ENCODE measurements around the gene PLEK.
A peak's percentile ranks its signal among the peaks of the same experiment; 100 is the strongest.

The PLEK gene, protein sequence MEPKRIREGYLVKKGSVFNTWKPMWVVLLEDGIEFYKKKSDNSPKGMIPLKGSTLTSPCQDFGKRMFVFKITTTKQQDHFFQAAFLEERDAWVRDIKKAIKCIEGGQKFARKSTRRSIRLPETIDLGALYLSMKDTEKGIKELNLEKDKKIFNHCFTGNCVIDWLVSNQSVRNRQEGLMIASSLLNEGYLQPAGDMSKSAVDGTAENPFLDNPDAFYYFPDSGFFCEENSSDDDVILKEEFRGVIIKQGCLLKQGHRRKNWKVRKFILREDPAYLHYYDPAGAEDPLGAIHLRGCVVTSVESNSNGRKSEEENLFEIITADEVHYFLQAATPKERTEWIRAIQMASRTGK

DNA sequence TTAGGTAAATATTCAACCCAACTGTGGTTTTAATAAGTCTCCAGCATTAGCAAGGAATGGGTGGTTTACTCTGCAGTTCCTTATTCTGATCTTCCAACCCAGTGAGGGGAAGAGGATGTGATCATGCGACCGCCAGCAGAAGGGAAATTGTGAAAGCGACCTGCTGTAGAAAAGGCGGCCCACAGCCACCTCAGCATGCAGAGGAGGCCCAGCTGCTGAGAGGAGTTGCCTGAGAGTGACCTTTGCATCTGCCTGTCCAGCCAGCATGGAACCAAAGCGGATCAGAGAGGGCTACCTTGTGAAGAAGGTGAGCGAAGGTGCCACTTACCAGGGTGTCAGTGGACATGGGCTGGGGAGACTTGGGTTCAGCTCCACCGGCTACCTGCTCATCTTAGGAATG lies at the start of gene PLEK:
TSS of gene PLEK (plus strand) at position 196 of the 400 bp plus-strand sequence. CDS start at position 266, 70 bp downstream.
- H3K27me3 ChIP-seq (ENCODE audit: control insufficient read depth, insufficient read depth, low read length): peaks cover 8% of the 10 kb centered on the region; the same call in 1 of the 2 replicates
- H3K36me3 ChIP-seq (ENCODE audit: control insufficient read depth, insufficient read depth, low read length): no peaks in the 10 kb centered on the region
- no peaks in the 10 kb centered on the region for H3K9me3 ChIP-seq (ENCODE audit: control insufficient read depth, insufficient read depth, low read depth, low read length)
- H3K4me1 ChIP-seq (ENCODE audit: control insufficient read depth, insufficient read depth, low read length): no peaks in the 10 kb centered on the region
- H3K4me3 ChIP-seq (ENCODE audit: low read depth, low read length): no peak within 1 kb of the TSS
- no peak within 1 kb of the TSS for H3K9ac ChIP-seq (ENCODE audit: low read length)
- H3K27ac ChIP-seq (ENCODE audit: low read depth, low read length): no peak within 1 kb of the TSS

DNA sequence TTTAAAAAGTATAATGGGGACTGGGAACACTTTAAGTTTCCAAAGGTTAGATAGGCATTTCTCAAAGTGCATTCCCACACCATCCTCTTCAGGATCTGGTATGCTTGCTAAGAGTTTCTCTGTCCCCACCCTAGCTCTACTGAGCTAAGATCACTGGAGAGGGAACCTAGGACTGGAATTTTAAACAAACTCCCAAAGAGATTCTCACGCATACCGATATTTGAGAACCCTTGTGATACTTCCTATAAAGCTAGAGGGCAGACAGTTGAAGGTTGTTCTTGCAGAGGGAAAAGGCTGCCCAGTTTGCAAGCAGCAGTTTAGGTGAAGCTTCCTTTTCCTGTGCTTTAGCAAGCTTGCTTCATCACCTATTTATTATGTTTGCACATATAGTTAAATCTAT lies 49.0 kb upstream of the PLEK start:
- H3K9ac ChIP-seq (ENCODE audit: low read length): no peak overlapping the region
- H3K4me3 ChIP-seq (ENCODE audit: low read depth, low read length): no peak overlapping the region
- H3K27ac ChIP-seq (ENCODE audit: low read depth, low read length): no peak overlapping the region
- no peaks in the 10 kb centered on the region for H3K4me1 ChIP-seq (ENCODE audit: control insufficient read depth, insufficient read depth, low read length)
- no peaks in the 10 kb centered on the region for H3K9me3 ChIP-seq (ENCODE audit: control insufficient read depth, insufficient read depth, low read depth, low read length)
- H3K27me3 ChIP-seq (ENCODE audit: control insufficient read depth, insufficient read depth, low read length): peaks cover 69% of the 10 kb centered on the region
- no peaks in the 10 kb centered on the region for H3K36me3 ChIP-seq (ENCODE audit: control insufficient read depth, insufficient read depth, low read length)

DNA sequence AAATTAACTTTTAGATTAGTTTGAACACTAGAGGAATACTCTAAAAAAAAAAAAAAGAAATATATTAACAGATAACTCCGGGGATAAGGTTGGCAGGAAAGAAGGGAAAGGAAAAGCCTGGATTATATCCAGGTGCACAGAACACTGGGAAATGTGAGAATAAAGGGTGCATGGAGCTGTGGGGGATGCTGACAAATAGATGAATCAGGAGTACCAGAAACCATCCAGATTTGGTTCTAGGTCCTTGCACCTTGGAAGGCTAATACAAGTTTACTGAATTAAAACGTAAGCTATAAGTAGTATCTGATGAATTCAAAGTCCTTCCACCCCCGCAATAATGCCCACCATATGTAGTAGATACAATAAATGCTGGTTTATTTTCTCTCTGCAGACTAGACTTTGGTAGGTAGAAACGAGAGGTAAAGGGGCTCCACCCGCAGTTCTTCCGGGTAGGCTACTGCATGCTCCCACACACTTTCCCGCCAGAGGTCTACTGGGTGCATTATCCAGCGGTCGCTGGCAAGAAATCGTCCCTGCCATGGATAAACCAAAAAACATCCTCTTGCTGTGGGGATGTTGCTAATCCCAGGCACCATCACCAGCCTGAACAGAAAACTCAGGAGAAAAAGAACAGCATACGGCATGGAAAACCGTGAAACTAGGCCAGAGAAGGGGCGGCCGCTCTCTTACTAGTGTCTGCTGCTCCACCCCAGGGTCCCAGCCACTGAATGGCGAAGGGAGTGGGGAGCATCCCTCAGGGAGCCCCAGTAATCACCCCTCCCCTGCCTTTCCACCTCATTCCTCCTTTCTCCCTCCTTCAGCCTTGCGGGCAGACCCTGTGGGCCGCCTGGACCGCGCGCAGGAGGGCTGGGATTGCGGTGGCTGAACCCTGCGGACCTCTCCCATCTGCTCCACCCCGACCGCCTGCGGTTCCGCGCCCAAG lies 46.8 kb upstream of the PLEK start:
- H3K36me3 ChIP-seq (ENCODE audit: control insufficient read depth, insufficient read depth, low read length): no peaks in the 10 kb centered on the region
- no peaks in the 10 kb centered on the region for H3K9me3 ChIP-seq (ENCODE audit: control insufficient read depth, insufficient read depth, low read depth, low read length)
- H3K4me3 ChIP-seq (ENCODE audit: low read depth, low read length): peak overlapping the region; percentile 81
- H3K9ac ChIP-seq (ENCODE audit: low read length): peak overlapping the region; percentile 38
- peaks cover 82% of the 10 kb centered on the region for H3K27me3 ChIP-seq (ENCODE audit: control insufficient read depth, insufficient read depth, low read length)
- H3K4me1 ChIP-seq (ENCODE audit: control insufficient read depth, insufficient read depth, low read length): no peaks in the 10 kb centered on the region
- no peak overlapping the region for H3K27ac ChIP-seq (ENCODE audit: low read depth, low read length)

DNA sequence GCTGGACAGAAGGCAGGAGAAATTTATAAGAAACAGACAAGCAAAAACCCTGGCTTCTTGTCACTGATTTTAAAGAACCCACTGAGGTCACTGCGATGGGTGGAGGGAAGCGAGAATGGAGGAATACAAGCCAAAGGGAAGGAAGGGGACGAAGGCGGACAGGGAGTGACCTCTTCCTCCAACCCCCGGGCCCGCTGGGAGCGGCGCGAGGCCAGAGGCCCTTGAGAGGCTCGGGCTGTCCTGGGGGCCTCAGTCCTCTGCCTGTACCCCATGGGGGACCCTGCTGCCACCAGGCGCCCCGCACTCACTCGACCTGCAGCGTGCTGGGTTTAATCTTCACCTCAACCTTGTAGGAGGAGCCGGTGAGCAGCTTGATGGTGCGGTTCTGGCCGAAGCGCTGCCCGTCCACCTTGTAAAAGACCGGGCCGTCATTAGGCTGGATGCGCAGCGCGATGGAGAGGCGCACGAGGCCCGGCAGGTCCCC lies 46.1 kb upstream of the PLEK start:
- H3K9me3 ChIP-seq (ENCODE audit: control insufficient read depth, insufficient read depth, low read depth, low read length): no peaks in the 10 kb centered on the region
- peak overlapping the region; percentile 38 for H3K9ac ChIP-seq (ENCODE audit: low read length)
- H3K4me3 ChIP-seq (ENCODE audit: low read depth, low read length): peak overlapping the region; percentile 81
- no peak overlapping the region for H3K27ac ChIP-seq (ENCODE audit: low read depth, low read length)
- H3K27me3 ChIP-seq (ENCODE audit: control insufficient read depth, insufficient read depth, low read length): peaks cover 79% of the 10 kb centered on the region
- H3K4me1 ChIP-seq (ENCODE audit: control insufficient read depth, insufficient read depth, low read length): no peaks in the 10 kb centered on the region
- H3K36me3 ChIP-seq (ENCODE audit: control insufficient read depth, insufficient read depth, low read length): no peaks in the 10 kb centered on the region

DNA sequence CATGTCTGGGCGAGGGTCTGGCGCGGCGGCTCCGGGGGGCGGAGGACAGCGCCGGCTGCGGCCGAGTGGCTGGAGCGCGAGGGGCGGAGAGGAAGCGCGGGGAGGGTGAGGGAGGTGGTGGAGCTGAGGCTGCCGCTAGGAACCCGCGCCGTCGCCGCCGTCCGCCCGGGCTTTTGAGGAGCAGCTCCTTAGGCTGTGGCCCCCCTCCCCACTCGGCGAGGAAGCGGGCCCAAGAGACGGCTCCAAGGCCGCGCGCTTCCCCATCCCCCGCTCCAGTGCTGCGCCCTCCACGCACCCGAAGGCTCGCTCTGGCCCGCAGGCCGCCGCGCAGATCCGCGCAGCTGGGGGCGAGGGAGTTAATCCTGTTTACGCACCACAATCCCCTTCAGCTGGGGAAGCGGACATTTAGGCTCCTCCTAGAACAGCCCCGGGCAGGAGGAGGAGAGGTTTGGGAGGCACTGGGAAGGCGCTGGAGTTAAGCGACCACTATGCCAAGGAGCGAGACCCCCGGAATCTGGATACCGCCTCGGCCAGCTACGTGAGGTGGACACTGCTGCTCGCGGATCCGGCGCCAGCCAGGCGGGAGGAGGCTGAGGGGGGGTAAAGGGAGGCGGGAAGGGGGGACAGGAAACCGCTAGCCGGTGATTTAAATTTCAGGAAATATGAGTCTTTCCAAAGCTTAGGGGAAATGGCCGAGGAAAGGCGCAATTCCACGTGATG lies 45.5 kb upstream of the PLEK start, which contains the start of gene CNRIP1:
TSS of gene CNRIP1 (minus strand) at position 552 of the 720 bp plus-strand sequence. CDS start at position 3, 549 bp downstream.
- H3K4me1 ChIP-seq (ENCODE audit: control insufficient read depth, insufficient read depth, low read length): no peaks in the 10 kb centered on the region
- H3K27me3 ChIP-seq (ENCODE audit: control insufficient read depth, insufficient read depth, low read length): peaks cover 84% of the 10 kb centered on the region
- H3K9me3 ChIP-seq (ENCODE audit: control insufficient read depth, insufficient read depth, low read depth, low read length): no peaks in the 10 kb centered on the region
- no peak within 1 kb of the TSS for H3K27ac ChIP-seq (ENCODE audit: low read depth, low read length)
- H3K4me3 ChIP-seq (ENCODE audit: low read depth, low read length): peak within 1 kb of the TSS; percentile 81
- no peaks in the 10 kb centered on the region for H3K36me3 ChIP-seq (ENCODE audit: control insufficient read depth, insufficient read depth, low read length)
- H3K9ac ChIP-seq (ENCODE audit: low read length): peak within 1 kb of the TSS; percentile 38

DNA sequence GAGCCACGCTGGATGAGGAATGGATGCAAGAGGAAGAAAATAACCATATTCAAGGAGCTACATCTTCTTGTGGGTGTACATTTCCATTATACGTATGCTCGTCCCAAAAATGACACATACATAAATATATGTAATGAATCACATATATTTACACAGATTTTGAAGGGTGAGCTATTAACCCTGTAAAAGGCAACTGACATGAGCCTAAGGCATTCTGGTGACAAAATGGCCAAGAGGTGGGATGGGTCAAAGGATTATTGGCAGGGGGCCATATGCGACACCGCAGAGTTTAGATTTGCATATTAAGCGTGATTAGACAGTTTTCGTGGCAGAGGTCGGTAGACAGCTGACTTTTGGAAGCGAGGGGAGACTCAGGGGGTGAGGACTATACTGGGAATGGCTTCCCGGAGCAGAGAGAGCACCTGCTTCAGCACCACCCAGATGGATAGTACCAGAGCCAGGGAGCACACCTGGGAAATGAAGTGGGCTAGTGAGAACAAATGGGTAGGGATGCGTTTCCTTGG lies 44.9 kb upstream of the PLEK start:
- Histone ChIP-seq H3K27ac (ENCODE audit: low read depth, low read length) (no peak overlapping the region), H3K4me1 (ENCODE audit: control insufficient read depth, insufficient read depth, low read length) (no peaks in the 10 kb centered on the region), H3K9me3 (ENCODE audit: control insufficient read depth, insufficient read depth, low read depth, low read length) (no peaks in the 10 kb centered on the region), H3K36me3 (ENCODE audit: control insufficient read depth, insufficient read depth, low read length) (no peaks in the 10 kb centered on the region), H3K27me3 (ENCODE audit: control insufficient read depth, insufficient read depth, low read length) (peaks cover 82% of the 10 kb centered on the region), H3K4me3 (ENCODE audit: low read depth, low read length) (peak overlapping the region; percentile 81), H3K9ac (ENCODE audit: low read length) (no peak overlapping the region)

DNA sequence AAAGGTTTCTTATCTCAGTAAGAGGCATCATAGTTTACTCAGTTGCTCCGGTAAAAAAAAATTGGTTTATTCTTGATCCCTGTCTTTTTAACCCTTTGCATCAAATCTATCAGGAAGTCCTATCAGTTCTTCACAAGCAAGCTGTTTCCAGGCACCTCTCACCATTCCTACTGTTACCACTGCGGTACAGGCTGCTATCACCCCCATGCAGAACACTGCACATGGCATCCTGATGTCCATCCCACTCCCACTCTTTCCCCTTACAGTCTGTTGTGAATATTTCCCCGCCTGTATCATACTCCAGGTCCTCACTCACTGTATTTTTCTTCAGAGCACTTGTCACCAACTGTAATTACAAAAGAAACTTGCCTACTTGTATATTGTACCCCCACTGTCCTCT lies 40.0 kb upstream of the PLEK start:
- Histone ChIP-seq H3K4me1 (ENCODE audit: control insufficient read depth, insufficient read depth, low read length) (no peaks in the 10 kb centered on the region), H3K27me3 (ENCODE audit: control insufficient read depth, insufficient read depth, low read length) (peaks cover 38% of the 10 kb centered on the region), H3K9ac (ENCODE audit: low read length) (no peak overlapping the region), H3K9me3 (ENCODE audit: control insufficient read depth, insufficient read depth, low read depth, low read length) (no peaks in the 10 kb centered on the region), H3K27ac (ENCODE audit: low read depth, low read length) (no peak overlapping the region), H3K36me3 (ENCODE audit: control insufficient read depth, insufficient read depth, low read length) (no peaks in the 10 kb centered on the region), H3K4me3 (ENCODE audit: low read depth, low read length) (no peak overlapping the region)

DNA sequence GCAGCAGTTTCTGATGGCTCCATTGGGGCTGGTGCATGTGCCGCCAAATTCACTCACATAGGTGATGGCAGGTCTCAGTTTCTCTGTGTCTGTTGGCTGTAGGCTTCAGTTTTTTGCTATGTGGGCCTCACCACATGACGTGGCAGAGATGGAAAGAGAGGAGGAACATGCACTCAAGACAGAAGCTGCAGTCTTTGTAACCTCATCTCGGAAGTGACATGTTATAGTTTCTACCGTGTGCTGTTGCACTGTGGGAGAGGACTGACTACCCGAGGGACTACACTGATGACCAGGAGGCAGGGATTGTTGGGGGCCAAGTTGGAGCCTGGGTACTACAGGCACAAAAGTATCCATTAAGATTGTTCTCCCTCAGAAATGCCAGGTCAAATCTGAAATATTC lies 36.2 kb upstream of the PLEK start:
- Histone ChIP-seq H3K9ac (ENCODE audit: low read length) (no peak overlapping the region), H3K27me3 (ENCODE audit: control insufficient read depth, insufficient read depth, low read length) (peaks cover 7% of the 10 kb centered on the region; the same call in 1 of the 2 replicates), H3K36me3 (ENCODE audit: control insufficient read depth, insufficient read depth, low read length) (no peaks in the 10 kb centered on the region), H3K4me3 (ENCODE audit: low read depth, low read length) (no peak overlapping the region), H3K9me3 (ENCODE audit: control insufficient read depth, insufficient read depth, low read depth, low read length) (no peaks in the 10 kb centered on the region), H3K4me1 (ENCODE audit: control insufficient read depth, insufficient read depth, low read length) (no peaks in the 10 kb centered on the region), H3K27ac (ENCODE audit: low read depth, low read length) (no peak overlapping the region)

DNA sequence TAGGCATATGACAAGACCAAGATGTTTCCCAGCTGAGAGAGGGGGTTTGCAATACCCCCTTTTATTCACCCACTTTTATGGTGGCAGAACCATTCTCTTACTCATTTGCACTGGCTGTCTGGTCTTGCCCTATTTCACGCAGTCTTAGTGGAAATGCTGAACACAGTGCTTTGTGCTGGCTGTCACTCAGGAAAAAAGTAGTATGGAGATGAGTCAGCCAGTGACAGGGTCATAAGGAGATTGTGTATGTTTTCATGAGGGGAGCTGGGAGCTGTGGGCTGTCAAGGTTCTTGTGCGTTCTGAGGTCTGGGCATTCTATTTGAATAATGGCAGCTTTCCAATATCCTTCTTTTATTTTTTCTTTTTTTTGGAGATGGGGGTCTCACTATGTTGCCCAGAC lies 34.4 kb upstream of the PLEK start:
- Histone ChIP-seq H3K27me3 (ENCODE audit: control insufficient read depth, insufficient read depth, low read length) (peaks cover 2% of the 10 kb centered on the region; the same call in 1 of the 2 replicates), H3K4me1 (ENCODE audit: control insufficient read depth, insufficient read depth, low read length) (no peaks in the 10 kb centered on the region), H3K27ac (ENCODE audit: low read depth, low read length) (no peak overlapping the region), H3K9ac (ENCODE audit: low read length) (no peak overlapping the region), H3K4me3 (ENCODE audit: low read depth, low read length) (no peak overlapping the region), H3K9me3 (ENCODE audit: control insufficient read depth, insufficient read depth, low read depth, low read length) (no peaks in the 10 kb centered on the region), H3K36me3 (ENCODE audit: control insufficient read depth, insufficient read depth, low read length) (no peaks in the 10 kb centered on the region)

DNA sequence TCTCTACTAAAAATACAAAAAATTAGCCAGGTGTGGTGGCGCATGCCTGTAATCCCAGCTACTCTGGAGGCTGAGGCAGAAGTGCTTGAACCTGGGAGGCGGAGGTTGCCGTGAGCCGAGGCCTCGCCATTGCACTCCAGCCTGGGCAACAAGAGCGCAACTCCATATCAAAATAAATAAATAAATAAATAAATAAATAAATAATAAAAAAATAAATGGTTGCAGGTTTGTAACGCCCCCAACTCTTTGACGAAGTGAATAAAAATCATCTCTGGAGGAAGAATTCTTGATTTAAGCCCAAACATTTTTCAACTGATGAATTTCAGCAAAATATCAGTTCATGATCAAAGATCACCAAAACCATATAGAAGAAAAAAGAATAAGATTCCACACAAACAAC lies 32.1 kb upstream of the PLEK start:
- Histone ChIP-seq H3K9me3 (ENCODE audit: control insufficient read depth, insufficient read depth, low read depth, low read length) (no peaks in the 10 kb centered on the region), H3K36me3 (ENCODE audit: control insufficient read depth, insufficient read depth, low read length) (no peaks in the 10 kb centered on the region), H3K27me3 (ENCODE audit: control insufficient read depth, insufficient read depth, low read length) (peaks cover 2% of the 10 kb centered on the region; the same call in 1 of the 2 replicates), H3K27ac (ENCODE audit: low read depth, low read length) (no peak overlapping the region), H3K9ac (ENCODE audit: low read length) (no peak overlapping the region), H3K4me3 (ENCODE audit: low read depth, low read length) (no peak overlapping the region), H3K4me1 (ENCODE audit: control insufficient read depth, insufficient read depth, low read length) (no peaks in the 10 kb centered on the region)

Data from HUES6 (cell line).